Measurements from ENCODE around the gene COX5A.

The COX5A gene

GRCh38 chr15:74937590-74938371 lies at the start of gene COX5A:
Gene COX5A (minus strand): TSS chr15:74938073. CDS start chr15:74938014, 59 bp downstream.
- in situ Hi-C loops (cut with MboI; ENCODE audit: low sequenced_read_pairs) = no loop called here

GRCh38 chr15:74983725-74984231 lies 45.9 kb upstream of the COX5A start:
- in situ Hi-C loops (cut with MboI; ENCODE audit: low sequenced_read_pairs) = no loop called here

DNA sequence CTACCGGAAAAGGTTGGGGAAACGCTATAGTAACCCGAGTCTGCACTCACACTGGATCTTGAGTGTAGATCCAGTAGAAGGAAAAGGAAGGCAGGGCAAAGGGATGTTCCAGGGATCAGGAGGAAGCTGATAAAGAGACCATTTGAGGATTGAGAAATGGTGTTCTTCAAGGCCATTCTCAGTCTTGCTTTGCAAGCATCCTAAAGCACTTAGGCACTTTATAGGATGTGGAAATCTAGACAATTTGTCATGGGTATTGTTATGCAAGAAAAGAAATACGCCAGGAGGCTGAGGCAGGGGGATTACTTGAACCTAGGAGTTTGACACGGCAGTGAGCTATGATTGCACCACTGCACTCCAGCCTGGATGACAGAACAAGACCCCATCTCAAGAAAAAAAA lies 44.3 kb upstream of the COX5A start:
- in situ Hi-C loops (cut with MboI; ENCODE audit: low sequenced_read_pairs) = no loop called here

DNA sequence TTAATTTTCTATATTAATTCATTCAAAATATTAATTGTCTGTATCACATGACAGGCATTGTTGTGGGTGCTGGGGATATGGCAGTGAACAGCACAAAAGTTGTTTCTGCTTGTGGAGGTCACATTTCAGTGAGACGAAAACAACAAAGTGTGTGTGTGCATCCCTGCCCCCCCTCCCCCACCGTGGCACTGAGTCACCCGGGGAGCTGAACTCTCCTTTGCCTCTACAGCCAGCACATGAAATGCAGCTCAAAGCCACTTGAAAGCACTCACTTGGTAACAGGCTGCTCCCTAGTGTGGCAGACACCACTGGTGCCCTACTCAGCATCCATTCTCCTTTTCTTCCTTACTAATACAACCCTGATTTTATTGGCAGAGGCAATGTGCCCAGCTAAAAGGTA lies 40.6 kb upstream of the COX5A start:
- in situ Hi-C loops (cut with MboI; ENCODE audit: low sequenced_read_pairs) = no loop called here

GRCh38 chr15:74978077-74978476 lies 40.2 kb upstream of the COX5A start:
- in situ Hi-C loops (cut with MboI; ENCODE audit: low sequenced_read_pairs) = no loop called here

- in situ Hi-C loops (cut with MboI; ENCODE audit: low sequenced_read_pairs) = no loop called here
These were observed 39.7 kb upstream of the COX5A start for GRCh38 chr15:74977599-74977998.

- in situ Hi-C loops (cut with MboI; ENCODE audit: low sequenced_read_pairs) = no loop called here
These were observed 38.3 kb upstream of the COX5A start for GRCh38 chr15:74976159-74976558.

GRCh38 chr15:74967670-74968069 lies 29.8 kb upstream of the COX5A start:
- in situ Hi-C loops (cut with MboI; ENCODE audit: low sequenced_read_pairs) = no loop called here

DNA sequence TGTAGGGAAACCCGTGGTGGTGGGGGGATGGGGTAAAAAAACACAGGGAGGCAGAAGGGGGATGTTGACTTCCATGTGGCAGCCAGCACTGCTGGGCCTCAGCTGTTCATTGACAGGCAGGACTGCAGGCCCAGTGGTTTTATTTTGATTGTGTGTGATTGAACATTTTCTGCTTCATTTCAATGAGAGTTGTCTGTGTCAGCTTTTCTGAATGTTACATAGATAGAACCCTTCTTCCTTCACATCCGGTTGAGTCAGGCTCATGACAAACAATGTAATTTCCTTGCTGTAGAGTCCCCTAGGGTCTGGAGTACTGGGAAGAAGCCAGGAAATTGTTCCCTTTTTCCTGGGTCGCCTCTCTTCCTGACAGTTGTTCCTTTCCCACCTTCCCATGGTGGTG lies 26.9 kb upstream of the COX5A start:
- in situ Hi-C loops (cut with MboI; ENCODE audit: low sequenced_read_pairs) = no loop called here

DNA sequence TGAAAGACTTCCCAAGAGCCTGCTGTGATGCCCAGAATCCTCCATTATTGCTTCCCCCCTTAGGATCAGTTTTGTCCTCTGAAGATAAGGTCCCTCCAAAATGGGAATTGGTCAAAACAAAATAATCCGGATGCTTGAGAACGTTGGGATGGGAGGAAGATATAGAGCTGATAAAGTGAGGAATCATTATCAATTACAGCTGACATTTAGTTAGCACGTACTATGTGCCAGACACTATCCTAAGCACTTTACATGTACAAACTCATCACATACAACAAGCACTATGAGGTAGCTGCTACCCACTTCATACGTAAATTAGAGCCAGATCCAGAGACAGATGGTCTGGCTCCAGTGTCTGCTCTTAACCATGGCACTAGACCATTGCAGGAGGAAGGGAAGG lies 25.3 kb upstream of the COX5A start:
- in situ Hi-C loops (cut with MboI; ENCODE audit: low sequenced_read_pairs) = no loop called here

GRCh38 chr15:74962671-74963070 lies 24.8 kb upstream of the COX5A start:
- in situ Hi-C loops (cut with MboI; ENCODE audit: low sequenced_read_pairs) = no loop called here

- in situ Hi-C loops (cut with MboI; ENCODE audit: low sequenced_read_pairs) = no loop called here
These were observed 24.3 kb upstream of the COX5A start for GRCh38 chr15:74962219-74962618.

DNA sequence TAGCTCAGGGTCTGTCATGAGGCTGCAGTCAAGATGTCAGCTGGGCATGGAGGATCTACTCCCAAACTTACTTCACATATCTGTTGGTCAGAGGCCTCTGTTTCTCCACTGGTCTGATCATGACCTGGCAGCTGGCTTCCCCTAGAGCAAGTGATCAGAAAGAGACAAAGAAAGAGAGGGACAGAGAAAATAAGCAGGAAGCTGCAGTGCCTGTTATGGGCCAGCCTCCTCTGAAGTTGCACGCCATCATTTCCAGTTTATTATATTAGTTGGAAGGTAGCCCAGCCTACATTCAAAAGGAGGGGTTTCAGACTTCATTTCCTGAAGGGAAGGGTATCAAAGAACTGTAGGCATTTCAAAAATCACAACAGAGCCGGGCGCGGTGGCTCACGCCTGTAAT lies 23.7 kb upstream of the COX5A start:
- in situ Hi-C loops (cut with MboI; ENCODE audit: low sequenced_read_pairs) = no loop called here

GRCh38 chr15:74960995-74961588 lies 23.2 kb upstream of the COX5A start:
- in situ Hi-C loops (cut with MboI; ENCODE audit: low sequenced_read_pairs) = no loop called here

DNA sequence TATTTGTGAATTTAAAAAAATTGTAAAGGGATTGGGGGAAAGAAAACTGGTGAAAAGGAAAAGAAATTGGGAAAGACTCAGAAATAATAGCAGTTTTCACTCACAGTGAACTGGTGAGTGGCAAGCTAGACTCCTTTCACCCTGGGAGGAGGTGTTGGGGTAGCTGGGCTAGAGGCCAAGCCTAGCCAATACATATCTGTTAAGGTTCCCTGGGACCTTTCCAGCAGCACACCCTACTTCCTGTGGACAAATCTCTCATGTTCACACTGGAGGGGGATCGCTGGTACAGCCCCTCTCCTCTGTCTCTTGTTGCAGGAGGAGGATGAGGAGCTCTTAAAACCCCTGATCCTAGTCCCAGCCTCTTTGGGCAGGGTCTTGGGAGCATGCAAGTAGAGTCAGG lies 22.4 kb upstream of the COX5A start:
- in situ Hi-C loops (cut with MboI; ENCODE audit: low sequenced_read_pairs) = no loop called here

DNA sequence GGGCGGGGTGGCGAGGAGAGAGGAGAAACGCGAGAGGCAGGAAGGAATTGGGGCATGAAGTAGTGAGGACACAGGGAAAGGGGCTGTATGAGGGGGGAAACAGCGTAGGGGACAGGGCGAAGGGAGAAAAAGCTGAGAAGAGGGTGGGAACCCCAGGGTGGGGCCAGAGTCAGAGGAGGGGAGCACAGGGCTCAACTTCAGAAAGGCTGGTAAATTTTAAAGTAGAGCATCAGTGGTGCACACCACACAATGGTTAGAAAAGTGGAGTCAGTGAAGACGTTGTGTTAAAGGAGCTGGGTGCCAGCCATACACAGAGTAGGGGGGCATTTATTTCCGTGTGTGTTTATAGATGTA lies 21.7 kb upstream of the COX5A start:
- in situ Hi-C loops (cut with MboI; ENCODE audit: low sequenced_read_pairs) = no loop called here

DNA sequence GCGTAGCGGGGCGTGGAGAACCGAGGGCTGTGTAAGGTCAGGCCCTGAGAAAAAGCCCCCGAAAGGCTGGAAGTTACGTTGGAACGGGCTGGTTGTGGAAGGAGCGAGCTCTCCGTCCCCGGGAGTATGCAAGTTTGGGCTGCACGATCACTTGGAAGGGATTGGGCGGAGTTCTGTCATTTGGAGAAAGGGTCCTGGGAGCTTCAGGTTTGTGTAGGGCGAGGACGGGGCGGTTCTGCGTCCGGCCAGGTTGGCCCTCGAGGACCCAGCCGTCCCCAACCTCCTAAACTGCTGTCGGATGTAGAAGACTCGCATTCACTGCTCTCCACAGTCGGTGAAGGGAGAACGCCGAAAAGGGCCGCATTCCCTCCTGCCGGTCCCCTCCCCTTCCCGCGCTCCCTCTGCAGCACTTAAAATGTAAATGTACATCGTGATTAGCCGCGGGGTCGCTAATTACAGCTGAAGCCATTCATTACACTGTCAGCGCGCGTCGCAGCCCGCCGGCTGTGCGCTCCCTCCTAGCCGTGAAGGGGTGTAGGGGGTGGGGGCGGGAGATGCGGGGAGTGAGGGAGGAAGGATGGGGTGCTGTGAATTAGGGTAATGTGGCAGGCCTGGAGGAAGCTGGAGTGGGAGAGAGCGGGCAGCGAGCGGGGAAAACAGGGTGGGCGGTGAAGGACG lies 21.2 kb upstream of the COX5A start:
- in situ Hi-C loops (cut with MboI; ENCODE audit: low sequenced_read_pairs) = no loop called here

DNA sequence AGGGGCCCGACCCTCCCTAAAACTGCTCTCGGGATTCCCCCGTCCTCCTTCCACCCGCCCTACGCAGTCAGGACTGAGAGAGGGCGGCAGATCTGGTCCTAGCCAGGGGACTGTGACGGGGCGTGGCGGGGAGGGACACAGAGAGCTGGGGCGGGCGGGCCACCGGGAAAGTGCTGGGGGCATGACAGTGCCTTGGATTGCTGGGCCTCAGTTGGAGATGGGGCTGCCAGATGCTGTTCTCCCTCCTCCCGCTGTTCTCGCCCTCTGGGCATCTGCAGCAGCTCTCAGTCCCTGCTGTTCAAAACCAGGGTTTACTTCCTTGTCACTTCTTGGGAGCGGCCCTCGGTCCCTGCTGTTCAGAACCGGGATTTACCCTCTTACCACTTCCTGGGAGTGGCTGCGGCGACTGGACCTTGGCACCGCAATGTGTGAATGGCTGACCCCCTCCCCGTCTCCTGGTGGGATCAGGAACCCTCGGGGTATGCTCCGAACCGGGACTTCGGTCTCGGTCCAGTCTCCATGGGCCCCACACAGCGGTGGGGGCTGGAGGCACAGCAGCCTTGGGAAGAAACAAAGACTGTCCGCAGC lies 20.5 kb upstream of the COX5A start:
- in situ Hi-C loops (cut with MboI; ENCODE audit: low sequenced_read_pairs) = no loop called here

DNA sequence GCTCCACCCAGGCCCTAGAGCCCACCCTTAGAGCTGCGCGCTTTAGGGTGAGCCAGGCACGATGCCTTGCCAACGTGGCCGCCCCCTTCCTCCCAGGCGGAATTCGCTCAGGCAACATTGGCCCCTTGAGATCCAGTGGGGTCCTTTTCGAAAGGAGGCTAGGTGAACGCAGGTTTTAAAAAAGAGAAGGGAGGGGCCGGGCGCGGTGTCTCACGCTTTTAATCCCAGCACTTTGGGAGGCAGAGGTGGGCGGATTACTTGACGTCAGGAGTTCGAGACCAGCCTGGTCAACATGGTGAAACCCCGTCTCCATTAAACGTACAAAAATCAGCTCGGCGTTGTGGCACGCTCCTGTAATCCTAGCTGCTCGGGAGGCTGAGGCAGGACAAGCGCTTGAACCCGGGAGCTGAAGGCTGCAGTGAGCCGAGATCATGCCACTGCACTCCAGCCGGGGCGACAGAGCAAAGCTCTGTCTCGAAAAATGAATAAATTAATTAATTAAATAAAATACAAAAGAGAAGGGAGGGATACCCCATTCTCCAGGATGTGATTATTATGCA lies 19.7 kb upstream of the COX5A start:
- in situ Hi-C loops (cut with MboI; ENCODE audit: low sequenced_read_pairs) = no loop called here

DNA sequence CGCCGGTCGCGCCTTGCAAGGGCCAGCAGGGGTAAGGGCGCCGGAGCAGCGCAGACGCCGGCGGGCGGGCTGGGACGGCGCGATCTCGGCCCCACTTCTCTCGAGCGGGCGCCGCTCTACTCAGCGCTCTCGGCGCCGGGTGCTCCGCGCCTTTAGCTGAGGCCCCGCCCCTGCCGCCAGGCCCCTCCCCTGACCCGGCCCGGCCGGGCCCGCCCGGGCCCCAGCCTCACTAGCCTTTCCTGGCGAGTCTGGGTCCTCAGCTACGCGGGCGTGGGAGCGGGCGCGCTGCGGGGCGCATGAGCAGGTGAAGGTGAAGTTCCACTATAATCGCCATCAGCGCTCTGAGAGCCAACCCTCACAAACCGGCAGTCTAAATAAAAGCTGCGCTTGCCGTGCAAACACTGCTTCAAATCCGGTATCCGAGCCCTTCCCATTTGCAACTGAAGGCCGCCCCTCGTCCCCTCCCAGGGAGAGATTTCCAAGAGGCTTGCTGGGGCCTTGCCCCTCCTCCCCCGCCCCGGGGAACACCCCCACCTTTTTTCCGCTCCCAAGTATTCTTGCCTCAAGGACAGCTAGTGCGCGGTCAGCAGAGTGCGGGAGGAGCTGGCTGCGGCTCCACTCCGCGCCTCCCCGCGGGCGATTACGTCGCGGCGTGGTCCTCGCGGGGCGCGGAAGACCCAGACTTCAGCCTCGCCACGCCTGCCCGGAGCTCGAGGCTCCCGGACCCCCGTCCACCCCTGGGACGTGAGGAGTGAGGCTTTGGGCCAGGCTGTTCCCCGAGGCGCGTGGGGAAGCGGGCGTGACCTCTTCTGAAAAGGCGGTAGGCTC lies 19.0 kb upstream of the COX5A start, which contains the start of gene RPP25:
Gene RPP25, minus strand, starts transcription at position 125 of the 828 bp plus-strand sequence. CDS start 189 bp downstream, outside the sequence.
- in situ Hi-C loops (cut with MboI; ENCODE audit: low sequenced_read_pairs) = no loop called here
